Loucy (cell line): ENCODE data around the gene EAPP.

Experiments used
- H2AFZ ChIP-seq: fragments of 200-600 bp; sonication (generic); 2 replicates; pipeline ENCODE4 v1.6.0; 2016; ENCODE audit warnings: antibody characterized with exemption, mild to moderate bottlenecking, low read length, moderate library complexity
- H3F3A ChIP-seq: fragments of 200-600 bp; 2 replicates; pipeline ENCODE4 v1.6.0; 2016; ENCODE audit warnings: antibody characterized with exemption, low read depth, mild to moderate bottlenecking
- H3K27me3 ChIP-seq: fragments of 200-600 bp; sonication (generic); 2 replicates; pipeline ENCODE4 v1.6.1; 2014; ENCODE audit warnings: low read length, mild to moderate bottlenecking; ENCODE audit not compliant: insufficient read depth, poor library complexity, severe bottlenecking
- H3K36me3 ChIP-seq: fragments of 200-600 bp; sonication (generic); 2 replicates; pipeline ENCODE4 v1.6.1; 2016; ENCODE audit warnings: low read length; ENCODE audit not compliant: insufficient read depth
- H3K4me1 ChIP-seq: fragments of 200-600 bp; sonication (generic); 2 replicates; pipeline ENCODE4 v1.5.1; 2014; ENCODE audit warnings: low read length, mild to moderate bottlenecking; ENCODE audit not compliant: insufficient read depth, poor library complexity, severe bottlenecking
- H3K4me2 ChIP-seq: fragments of 200-600 bp; sonication (generic); 2 replicates; pipeline ENCODE4 v1.6.0; 2014; ENCODE audit warnings: antibody characterized with exemption, low read length, low read depth, mild to moderate bottlenecking; ENCODE audit not compliant: poor library complexity, severe bottlenecking
- H3K4me3 ChIP-seq: fragments of 200-600 bp; sonication (generic); 2 replicates; pipeline ENCODE4 v1.5.1; 2014; ENCODE audit warnings: low read length, mild to moderate bottlenecking, mixed read lengths; ENCODE audit not compliant: poor library complexity, severe bottlenecking
- H3K79me2 ChIP-seq: fragments of 200-600 bp; sonication (generic); 2 replicates; pipeline ENCODE4 v1.6.1; 2014; ENCODE audit warnings: low read length; ENCODE audit not compliant: insufficient read depth
- H3K9ac ChIP-seq: fragments of 200-600 bp; sonication (generic); 2 replicates; pipeline ENCODE4 v1.6.0; 2014; ENCODE audit warnings: mild to moderate bottlenecking, low read depth, low read length, moderate library complexity; ENCODE audit not compliant: poor library complexity, severe bottlenecking
- H3K9me2 ChIP-seq: fragments of 200-600 bp; sonication (generic); replicated peaks from 2 replicates; pipeline ENCODE4 v1.6.1; 2016; ENCODE audit warnings: low read depth, low read length, mixed read lengths
- H3K9me3 ChIP-seq: fragments of 200-600 bp; sonication (generic); 2 replicates; pipeline ENCODE4 v1.6.1; 2014; ENCODE audit warnings: mild to moderate bottlenecking, antibody characterized with exemption, low read length, low read depth; ENCODE audit not compliant: insufficient read depth
- H4K20me1 ChIP-seq: fragments of 200-600 bp; sonication (generic); 2 replicates; pipeline ENCODE4 v1.6.0; 2014; ENCODE audit warnings: antibody characterized with exemption, low read length, mild to moderate bottlenecking; ENCODE audit not compliant: insufficient read depth, poor library complexity, severe bottlenecking
- CTCF ChIP-seq: fragments of 200-600 bp; sonication (generic); conservative IDR thresholded peaks from 2 replicates; pipeline ENCODE4 v1.5.1; 2014; ENCODE audit warnings: mild to moderate bottlenecking, antibody characterized with exemption, low read length
- EZH2phosphoT487 ChIP-seq: fragments of 200-600 bp; IDR thresholded peaks from 2 replicates; pipeline ENCODE4 v1.6.1; 2018; ENCODE audit warnings: antibody characterized with exemption, mild to moderate bottlenecking, moderate library complexity, borderline replicate concordance

The EAPP gene

GRCh38 chr14:34474187-34474679 is 65.3 kb downstream of the EAPP start:
- no peak overlapping the region for H3K4me3 ChIP-seq
- no peaks in the 10 kb centered on the region for H3K79me2 ChIP-seq
- H4K20me1 ChIP-seq, result no peaks in the 10 kb centered on the region
- H3K9me2 ChIP-seq, result no peaks in the 10 kb centered on the region
- H2AFZ ChIP-seq, result no peak overlapping the region
- H3K4me2 ChIP-seq, result no peak overlapping the region
- no peaks in the 10 kb centered on the region for H3K27me3 ChIP-seq
- no peaks in the 10 kb centered on the region for H3K9me3 ChIP-seq
- H3K36me3 ChIP-seq, result no peaks in the 10 kb centered on the region
- H3K9ac ChIP-seq, result no peak overlapping the region
- no peak for TF ChIP-seq CTCF
- no peak for TF ChIP-seq EZH2phosphoT487
- no peaks in the 10 kb centered on the region for H3F3A ChIP-seq
- H3K4me1 ChIP-seq, result no peaks in the 10 kb centered on the region

- H3K9me3 ChIP-seq, result no peaks in the 10 kb centered on the region
- H2AFZ ChIP-seq, result no peak overlapping the region
- H3K4me3 ChIP-seq, result no peak overlapping the region
- H3F3A ChIP-seq, result no peaks in the 10 kb centered on the region
- H3K36me3 ChIP-seq, result no peaks in the 10 kb centered on the region
- no peak overlapping the region for H3K9ac ChIP-seq
- no peak overlapping the region for H3K4me2 ChIP-seq
- no peaks in the 10 kb centered on the region for H3K79me2 ChIP-seq
- TF ChIP-seq EZH2phosphoT487 (no peak), CTCF (no peak)
- H3K4me1 ChIP-seq, result no peaks in the 10 kb centered on the region
- H4K20me1 ChIP-seq, result no peaks in the 10 kb centered on the region
- no peaks in the 10 kb centered on the region for H3K27me3 ChIP-seq
- H3K9me2 ChIP-seq, result no peaks in the 10 kb centered on the region
These were observed 66.7 kb downstream of the EAPP start for GRCh38 chr14:34472706-34473279.

GRCh38 chr14:34470319-34470718 is 69.2 kb downstream of the EAPP start:
- H3F3A ChIP-seq, result no peaks in the 10 kb centered on the region
- H3K4me1 ChIP-seq, result peaks cover 4% of the 10 kb centered on the region
- no peak overlapping the region for H2AFZ ChIP-seq
- no peak overlapping the region for H3K4me2 ChIP-seq
- H3K27me3 ChIP-seq, result no peaks in the 10 kb centered on the region
- TF ChIP-seq EZH2phosphoT487, result no peak
- TF ChIP-seq CTCF, result no peak
- no peak overlapping the region for H3K4me3 ChIP-seq
- no peaks in the 10 kb centered on the region for H3K79me2 ChIP-seq
- H4K20me1 ChIP-seq, result no peaks in the 10 kb centered on the region
- no peaks in the 10 kb centered on the region for H3K9me3 ChIP-seq
- no peaks in the 10 kb centered on the region for H3K9me2 ChIP-seq
- no peaks in the 10 kb centered on the region for H3K36me3 ChIP-seq
- H3K9ac ChIP-seq, result no peak overlapping the region
